GM19238 (cell line): ENCODE measurements around the gene MGST3.
"Not testable (repeated sequence)": the region's sequence is repeated elsewhere in the genome, so short reads cannot be mapped to it uniquely, and the experiment has no call there.

ENCODE experiments used
- DNase-seq: peaks from one replicate; pipeline ENCODE4 v3.0.0; 2011; ENCODE audit warnings: low spot score; ENCODE audit not compliant: insufficient read length

Gene MGST3

GRCh38 chr1:165630629-165631341, at the start of gene MGST3:
Gene MGST3 (plus strand): TSS chr1:165631234. CDS start chr1:165649848, 18,614 bp downstream.
- peak; percentile 88 for DNase-seq

DNA sequence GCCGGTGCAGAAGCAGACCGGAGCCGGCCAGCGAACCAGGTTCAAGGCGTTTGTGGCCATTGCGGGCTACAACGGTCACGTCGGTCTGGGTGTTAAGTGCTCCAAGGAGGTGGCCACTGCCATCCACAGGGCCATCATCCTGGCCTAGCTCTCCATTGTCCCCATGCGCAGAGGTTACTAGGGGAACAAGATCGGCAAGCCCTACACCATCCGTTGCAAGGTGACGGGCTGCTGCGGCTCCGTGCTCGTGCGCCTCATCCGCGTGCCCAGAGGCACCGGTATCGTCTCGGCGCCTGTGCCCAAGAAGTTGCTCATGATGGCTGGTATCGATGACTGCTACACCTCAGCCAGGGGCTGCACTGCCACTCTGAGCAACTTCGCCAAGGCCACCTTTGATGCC, 49.1 kb upstream of the MGST3 start:
- DNase-seq: no peak

GRCh38 chr1:165586398-165586797, 44.6 kb upstream of the MGST3 start:
- DNase-seq: no peak

- not testable (repeated sequence) for DNase-seq
Observed at GRCh38 chr1:165591391-165591790, 39.6 kb upstream of the MGST3 start.

GRCh38 chr1:165592945-165593823, 37.9 kb upstream of the MGST3 start:
- peak; percentile 35 for DNase-seq

GRCh38 chr1:165595246-165595938, 35.6 kb upstream of the MGST3 start:
- no peak for DNase-seq

DNA sequence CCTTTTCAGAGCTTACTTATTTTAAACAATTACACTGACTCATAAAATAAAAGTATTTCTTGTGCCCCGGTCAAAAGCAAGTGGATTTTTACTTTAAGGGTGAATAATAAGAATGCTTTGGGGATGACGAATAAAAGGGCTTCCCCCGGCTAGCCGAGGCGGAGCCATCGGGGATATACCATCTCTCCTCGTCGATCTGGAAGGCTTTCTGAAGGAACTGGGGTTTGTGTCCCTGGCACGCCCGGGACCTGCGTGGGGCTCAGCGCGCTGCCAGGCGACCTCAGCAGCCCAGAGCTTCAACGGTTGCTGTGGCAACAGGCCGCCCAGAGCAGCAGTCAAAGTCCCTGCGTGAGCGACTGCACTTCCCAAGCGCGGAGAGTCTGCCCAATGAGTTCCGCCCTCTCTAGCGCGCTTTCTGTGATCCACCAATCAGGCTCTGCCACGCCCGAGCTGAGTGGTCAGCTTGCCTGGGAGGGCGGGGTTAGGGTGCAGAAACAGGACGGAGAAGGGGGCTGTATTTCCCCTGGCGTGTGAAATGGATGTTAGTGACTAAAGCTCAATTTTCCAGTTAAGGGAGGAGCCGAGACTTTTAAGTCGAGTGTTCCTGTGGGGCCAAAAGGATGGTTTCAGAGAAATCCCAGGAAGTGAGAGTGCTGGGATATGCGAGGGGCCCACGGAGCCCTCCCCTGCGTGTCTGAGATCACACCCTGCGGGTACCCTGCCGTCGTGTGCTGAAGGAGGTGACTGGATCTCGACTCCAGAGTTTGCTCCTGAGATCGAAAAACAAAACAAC, 33.0 kb upstream of the MGST3 start:
- peak; percentile 82 for DNase-seq

- DNase-seq: no peak
Observed at GRCh38 chr1:165598676-165599059, 32.4 kb upstream of the MGST3 start.

- no peak for DNase-seq
Observed at GRCh38 chr1:165600793-165601192, 30.2 kb upstream of the MGST3 start.

- DNase-seq: no peak
Observed at GRCh38 chr1:165603810-165604209, 27.2 kb upstream of the MGST3 start.

- DNase-seq: no peak
Observed at GRCh38 chr1:165605246-165605645, 25.8 kb upstream of the MGST3 start.

GRCh38 chr1:165606676-165607075, 24.4 kb upstream of the MGST3 start:
- DNase-seq: not testable (repeated sequence)

DNA sequence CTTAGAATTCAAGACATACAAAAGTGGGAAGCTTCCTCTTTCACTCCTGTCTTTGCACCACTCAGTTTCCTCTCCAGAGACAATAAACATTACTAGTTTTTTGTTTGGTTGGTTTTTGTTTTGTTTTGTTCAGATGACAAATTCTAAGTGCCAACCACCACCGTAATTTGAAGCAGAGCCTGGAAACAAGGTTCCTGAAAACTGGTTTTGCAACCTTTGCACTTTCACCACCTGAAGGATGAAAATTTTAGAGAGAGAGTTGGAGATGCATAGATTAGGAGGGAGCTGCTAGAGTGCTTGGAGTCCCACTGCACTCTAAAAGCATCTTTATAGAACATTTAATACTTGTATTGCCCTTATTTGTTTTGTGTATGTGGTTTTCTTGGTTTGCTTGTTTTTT, 20.2 kb upstream of the MGST3 start:
- DNase-seq: no peak

DNA sequence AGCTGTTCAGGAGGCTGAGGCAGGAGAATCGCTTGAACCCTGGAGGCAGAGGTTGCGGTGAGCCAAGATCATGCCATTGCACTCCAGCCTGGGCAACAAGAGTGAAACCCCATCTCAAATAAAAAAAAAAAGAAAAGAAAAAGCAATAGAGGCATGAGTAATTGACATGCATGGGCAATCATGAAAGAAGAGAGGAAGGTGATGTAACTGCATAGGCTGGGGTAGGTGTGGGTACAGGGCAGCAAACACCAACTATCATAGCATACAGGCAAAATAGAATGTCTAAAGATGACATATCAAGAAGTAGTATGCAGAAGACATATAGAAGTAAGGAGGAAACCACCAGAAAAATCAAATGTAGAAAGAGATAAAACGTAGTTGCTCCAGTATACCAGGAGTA, 19.0 kb upstream of the MGST3 start:
- no peak for DNase-seq

- DNase-seq: no peak
Observed at GRCh38 chr1:165616054-165616612, 14.9 kb upstream of the MGST3 start.

GRCh38 chr1:165616987-165617546, 14.0 kb upstream of the MGST3 start:
- no peak for DNase-seq

DNA sequence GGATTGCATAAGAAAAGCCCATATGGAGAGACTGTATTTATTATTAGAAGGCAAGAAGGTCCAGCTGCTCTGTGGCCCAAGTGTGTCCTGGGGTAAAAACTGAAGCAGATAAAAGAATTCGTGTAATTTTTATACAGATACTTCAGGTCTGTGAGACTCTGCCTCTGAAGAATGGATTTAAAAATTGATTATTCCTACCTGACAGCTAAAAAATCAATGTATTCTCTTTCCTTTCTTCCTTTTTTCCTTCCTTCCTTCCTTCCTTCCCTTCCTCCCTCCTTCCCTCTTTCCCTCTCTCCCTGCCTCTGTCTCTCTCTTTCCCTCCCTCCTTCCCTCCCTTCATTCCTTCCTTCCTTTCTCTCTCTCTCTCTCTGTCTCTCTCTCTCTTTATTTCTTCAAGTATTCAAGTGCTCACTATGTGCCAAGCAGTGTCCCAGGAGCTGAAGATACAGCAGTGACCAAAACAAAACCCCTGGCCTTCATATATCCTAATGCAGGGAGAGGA, 11.3 kb upstream of the MGST3 start:
- DNase-seq: no peak

DNA sequence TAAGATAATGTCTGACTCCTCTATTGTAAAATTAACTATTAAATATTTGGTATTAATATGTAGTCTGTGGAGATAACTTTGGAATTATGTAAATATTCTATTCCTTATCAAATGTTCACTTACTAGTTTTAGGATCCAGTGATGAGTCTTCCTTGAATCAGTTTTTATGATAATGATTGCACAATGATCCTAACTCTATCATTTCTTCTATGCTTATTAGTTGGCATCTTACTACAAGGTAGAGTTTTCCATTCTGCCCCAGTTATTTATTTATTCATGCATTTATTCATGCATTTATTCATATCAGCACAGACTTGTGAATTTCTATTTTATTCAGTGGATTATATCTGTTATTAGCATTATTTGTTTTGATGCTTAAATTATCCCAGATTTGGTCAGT, 7.4 kb upstream of the MGST3 start:
- no peak for DNase-seq

GRCh38 chr1:165624441-165624840, 6.6 kb upstream of the MGST3 start:
- no peak for DNase-seq

DNA sequence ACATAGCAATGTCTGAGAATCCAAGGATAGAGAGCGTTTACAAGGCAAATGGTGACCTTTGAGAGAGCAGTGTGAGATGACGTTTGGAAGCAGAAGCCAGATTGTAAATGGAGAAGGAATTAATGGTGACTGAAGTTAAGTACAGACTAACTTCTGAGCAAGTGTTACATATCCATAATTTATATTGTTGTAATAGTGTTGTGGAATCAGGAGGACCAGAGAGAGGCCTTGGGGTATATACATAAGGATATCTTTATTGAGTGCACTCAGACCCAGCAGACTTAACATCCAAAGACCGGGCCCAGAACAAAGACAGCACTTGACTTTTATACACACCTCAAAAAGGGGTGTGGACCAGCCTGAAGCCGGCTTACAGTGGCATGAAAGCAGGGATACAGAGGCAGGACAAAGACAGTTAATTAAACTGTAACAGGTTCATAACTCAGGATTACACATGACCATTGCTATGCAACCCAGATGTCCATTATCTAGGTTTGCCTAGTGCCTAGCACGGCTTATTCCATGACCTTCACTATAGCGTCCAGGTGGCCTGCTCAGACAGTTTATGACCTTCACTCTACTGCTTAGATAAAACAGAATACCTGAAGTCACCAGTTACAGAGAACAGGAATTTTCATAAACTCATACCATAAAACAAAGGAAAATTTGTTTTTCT, 2.7 kb upstream of the MGST3 start:
- DNase-seq: no peak
